ENCODE results near the gene RAET1E.

GRCh38 chr6:149906405-149906804, 8.5 kb upstream of the RAET1E start:
- TF ChIP-seq EZH2 (IDR thresholded peaks at IDR 0.05; ENCODE audit: insufficient read depth, poor library complexity, severe bottlenecking) = no peak
- TF ChIP-seq EZH2phosphoT487 (IDR thresholded peaks at IDR 0.05; ENCODE audit: insufficient read depth, low read depth) = no peak
